ENCODE results near the gene PRKCA.

GRCh38 chr17:66817750-66818149, 515.3 kb downstream of the PRKCA start:
- TF ChIP-seq POLR2AphosphoS5 (IDR thresholded peaks at IDR 0.05; ENCODE audit: low read depth) (no peak), REST (IDR thresholded peaks at IDR 0.05; ENCODE audit: unreplicated experiment) (no peak), CTCF (conservative IDR thresholded peaks at IDR 0.05; ENCODE audit: low read depth in 2 of 2) (no peak), EZH2phosphoT487 (IDR thresholded peaks at IDR 0.05; ENCODE audit: unreplicated experiment) (no peak)
